HG02884 (cell line): Measurements from ENCODE around the gene DNAJC7.
"Not testable (repeated sequence)": the region's sequence is repeated elsewhere in the genome, so short reads cannot be mapped to it uniquely, and the experiment has no call there.

Experiments
- ATAC-seq: cut with Tn5 transposase; IDR thresholded peaks from one replicate; pipeline ENCODE4 v1.9.1; 2021; ENCODE audit warnings: mild to moderate bottlenecking, moderate library complexity; ENCODE audit not compliant: unreplicated experiment

Gene DNAJC7

DNA sequence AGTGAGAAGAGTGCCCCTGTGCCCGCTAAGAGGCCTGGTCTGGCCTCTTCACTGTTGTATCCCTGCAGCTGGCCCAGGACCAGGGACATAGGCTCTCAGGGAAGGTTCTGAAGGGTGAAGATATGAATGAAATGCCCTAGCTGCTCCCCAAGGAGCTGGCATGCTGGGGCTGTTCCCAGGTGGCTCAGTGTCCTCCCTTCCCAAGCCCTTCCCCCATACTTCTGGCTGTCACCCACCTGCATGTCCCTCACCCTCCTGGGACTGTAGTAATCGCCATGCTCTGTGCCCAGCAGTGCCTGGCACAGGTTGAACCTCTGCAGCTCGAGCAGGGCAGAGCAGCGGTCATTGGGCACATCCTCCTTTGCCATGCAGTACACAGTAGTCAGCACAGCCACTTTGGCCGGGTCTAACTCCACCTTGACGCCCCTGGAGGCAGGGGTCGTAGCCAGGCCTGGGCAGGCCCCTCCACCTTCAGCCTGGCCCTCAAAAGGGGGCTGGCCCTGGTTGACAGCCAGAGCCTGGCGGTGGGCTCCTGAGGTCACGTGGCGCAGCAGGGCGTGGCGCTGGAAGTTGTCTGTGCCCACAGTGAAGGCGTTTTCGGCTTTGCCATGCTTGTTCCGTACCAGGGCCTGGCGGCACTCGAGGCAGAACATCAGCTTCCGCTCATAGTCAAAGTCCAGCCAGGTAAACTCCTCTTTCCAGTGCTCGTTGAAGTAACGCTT, 25.5 kb upstream of the DNAJC7 start:
- ATAC-seq: no peak

DNA sequence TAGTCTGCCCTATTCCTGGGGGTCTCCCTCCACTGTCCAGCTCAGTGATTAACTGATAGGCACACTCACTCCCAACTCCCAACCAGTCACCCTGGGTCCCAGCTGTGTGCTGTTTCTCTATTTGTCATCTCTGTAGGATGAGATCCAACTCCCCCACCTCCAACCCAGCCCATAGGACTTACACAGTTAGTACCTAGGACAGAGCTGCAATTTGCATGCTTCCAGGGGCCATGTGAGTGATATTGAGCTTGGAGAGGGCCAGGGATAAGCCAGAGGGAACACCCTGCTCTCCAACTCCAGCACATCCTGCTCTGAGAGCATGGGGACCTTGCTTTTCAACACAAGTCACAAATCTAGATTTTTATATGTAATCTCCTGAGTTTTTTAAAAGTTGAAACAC, 24.4 kb upstream of the DNAJC7 start:
- no peak for ATAC-seq

DNA sequence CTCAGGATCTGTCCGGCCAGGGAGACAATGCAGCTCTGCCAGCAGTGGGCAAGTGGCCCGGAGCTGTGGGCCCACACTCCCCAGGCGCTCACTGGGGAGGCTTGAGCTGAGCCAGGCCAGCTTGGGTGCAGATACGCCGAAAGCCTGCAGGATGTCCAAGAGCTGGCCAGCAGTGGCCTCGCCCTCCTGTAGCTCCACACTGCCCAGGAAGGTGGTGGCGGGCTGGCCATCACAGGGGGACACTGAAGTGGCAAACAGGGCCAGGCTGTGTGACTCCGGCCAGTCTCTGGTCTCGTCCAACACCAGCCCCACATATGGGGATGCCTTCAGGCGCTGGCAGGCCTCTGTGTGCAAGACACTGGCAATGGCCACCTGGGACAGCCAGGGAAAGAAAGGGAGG, 23.6 kb upstream of the DNAJC7 start:
- ATAC-seq: no peak

- no peak for ATAC-seq
Measured at GRCh38 chr17:42039794-42040763, 22.8 kb upstream of the DNAJC7 start.

- no peak for ATAC-seq
Measured at GRCh38 chr17:42038221-42038973, 21.2 kb upstream of the DNAJC7 start.

DNA sequence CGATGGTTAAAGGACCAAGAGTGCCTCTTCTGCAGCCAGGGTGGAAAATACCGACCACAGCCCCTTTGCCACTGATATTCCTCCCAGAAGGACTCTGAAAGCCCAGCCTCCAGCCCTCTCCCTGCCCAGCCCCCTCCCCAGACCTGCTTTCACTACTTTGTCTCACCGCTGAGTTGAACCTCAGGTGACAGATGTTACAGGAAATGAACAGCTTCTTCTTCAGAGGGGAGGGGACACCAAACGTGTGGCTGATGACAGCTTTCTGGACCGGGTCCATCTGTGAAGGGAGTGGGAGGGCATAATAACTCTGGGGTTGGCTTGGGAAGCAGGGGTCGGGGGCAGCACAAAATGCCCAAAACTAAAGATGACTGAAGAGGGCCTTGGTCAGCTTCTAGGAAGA, 16.8 kb upstream of the DNAJC7 start:
- ATAC-seq: no peak

DNA sequence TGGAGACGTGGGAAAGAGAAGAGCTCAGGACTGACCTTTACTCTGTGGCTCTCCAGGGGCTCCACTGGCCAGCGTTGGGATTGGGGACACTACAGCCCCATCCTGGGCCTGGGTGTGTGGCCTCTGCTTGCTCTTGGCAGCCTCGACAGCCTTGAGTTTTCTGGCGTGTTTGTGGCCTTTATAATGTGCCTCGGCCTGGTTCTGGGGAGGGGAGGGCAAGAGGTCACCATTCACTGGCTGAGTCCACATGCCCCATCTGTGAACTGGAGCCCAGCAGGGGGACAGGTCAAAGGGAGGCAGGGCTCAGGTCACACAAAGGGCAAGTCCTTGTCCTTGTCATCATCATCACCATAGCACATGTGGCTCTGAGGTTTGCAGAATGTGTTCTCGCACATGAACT, 14.3 kb upstream of the DNAJC7 start:
- no peak for ATAC-seq

GRCh38 chr17:42028791-42029127, 11.5 kb upstream of the DNAJC7 start:
- ATAC-seq: no peak

DNA sequence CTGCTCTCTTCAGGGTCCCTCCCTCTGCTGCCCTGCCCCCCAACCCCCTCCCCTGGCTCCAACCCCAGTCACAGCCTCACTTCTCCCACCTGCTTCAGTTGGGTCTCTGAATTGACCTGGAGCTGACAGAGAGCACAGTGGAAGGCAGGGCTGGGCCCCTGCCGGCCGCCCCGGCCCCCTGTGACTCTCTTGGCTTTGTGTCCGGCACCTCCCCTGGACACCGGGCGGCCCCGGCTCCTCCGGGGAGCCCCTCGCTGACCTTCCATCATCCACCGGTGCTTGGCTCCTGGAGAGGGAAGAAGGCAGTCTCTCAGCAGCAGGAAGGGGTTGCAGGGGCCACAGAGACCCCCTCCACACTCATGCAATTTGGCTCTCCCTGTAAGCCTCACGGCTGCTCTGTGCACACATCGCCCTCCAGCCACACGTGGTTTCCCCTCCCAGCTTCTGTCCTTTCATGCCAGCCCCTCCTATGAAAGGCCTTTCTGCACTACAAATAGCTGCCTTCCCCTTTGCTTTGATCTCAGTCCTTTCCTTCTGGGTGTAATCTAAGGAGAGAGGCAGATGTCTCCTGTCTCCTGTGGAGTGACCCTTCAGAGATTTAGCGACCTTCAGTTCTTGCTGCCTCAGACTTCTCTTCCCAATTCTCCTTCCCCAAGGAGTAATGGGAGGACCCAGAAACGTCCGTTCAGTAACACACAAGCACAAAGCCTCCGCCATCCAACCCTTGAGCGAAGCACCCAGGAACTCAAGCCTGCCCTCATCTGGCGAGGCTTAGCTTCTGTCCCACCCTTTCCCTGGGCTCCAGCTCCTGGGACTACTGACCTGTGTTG, 10.9 kb upstream of the DNAJC7 start:
- ATAC-seq: no peak

GRCh38 chr17:42027590-42027889, 10.3 kb upstream of the DNAJC7 start:
- ATAC-seq: no peak

- ATAC-seq: no peak
Measured at GRCh38 chr17:42026857-42027589, 9.8 kb upstream of the DNAJC7 start.

DNA sequence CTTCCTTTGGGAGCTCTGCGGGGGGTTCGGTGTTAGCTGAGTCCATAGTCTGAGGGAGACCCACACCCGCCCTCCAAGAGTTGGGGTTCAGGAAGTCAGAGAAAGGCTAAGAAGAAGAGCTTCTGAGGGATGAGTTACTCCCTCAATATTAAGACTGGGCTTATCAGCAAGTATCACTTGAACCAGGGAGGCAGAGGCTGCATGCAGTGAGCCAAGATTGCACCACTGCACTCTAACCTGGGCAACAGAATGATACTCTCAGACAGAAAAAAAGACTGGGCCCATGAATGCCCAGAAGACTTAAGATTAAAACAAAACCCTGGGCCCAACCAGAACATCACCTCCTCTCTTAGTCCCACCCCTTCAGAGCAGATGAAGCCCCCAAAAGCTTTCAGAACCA, 8.7 kb upstream of the DNAJC7 start:
- no peak for ATAC-seq

DNA sequence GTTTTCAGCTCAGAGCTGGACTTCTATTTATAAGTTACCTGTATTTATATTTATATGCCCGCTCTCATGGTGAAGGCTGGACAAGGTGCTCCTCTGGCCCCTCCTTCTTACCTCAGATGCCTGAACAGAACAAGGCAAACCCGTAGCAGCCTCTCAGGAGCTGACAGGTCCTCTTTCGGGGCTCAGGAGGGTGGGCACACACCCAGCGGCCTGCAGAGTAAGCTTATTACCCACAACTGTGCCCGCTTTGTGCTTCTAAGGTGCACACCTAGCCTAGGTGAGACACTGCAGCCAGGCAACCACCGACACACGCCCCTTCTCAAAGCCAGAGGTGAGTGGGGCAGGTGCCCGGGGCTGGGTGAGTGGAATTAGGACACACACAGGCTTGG, 7.9 kb upstream of the DNAJC7 start:
- no peak for ATAC-seq

GRCh38 chr17:42023524-42024349, 6.5 kb upstream of the DNAJC7 start:
- ATAC-seq: no peak

DNA sequence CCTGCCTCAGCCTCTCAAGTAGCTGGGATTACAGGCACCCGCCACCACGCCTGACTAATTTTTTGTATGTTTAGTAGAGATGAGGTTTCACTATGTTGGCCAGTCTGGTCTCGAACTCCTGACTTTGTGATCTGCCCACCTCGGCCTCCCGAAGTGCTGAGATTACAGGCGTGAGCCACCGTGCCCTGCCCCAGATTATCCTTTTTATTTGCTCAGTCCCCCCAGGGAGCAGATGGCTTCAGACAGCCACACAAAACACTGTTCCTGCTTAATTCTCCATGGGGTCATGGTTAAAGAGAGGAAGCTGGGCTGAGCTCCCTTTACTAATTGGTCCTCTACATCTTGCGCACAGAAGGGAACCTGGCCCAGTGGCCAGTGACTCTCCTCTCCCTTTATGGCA, 3.6 kb upstream of the DNAJC7 start:
- not testable (repeated sequence) for ATAC-seq

DNA sequence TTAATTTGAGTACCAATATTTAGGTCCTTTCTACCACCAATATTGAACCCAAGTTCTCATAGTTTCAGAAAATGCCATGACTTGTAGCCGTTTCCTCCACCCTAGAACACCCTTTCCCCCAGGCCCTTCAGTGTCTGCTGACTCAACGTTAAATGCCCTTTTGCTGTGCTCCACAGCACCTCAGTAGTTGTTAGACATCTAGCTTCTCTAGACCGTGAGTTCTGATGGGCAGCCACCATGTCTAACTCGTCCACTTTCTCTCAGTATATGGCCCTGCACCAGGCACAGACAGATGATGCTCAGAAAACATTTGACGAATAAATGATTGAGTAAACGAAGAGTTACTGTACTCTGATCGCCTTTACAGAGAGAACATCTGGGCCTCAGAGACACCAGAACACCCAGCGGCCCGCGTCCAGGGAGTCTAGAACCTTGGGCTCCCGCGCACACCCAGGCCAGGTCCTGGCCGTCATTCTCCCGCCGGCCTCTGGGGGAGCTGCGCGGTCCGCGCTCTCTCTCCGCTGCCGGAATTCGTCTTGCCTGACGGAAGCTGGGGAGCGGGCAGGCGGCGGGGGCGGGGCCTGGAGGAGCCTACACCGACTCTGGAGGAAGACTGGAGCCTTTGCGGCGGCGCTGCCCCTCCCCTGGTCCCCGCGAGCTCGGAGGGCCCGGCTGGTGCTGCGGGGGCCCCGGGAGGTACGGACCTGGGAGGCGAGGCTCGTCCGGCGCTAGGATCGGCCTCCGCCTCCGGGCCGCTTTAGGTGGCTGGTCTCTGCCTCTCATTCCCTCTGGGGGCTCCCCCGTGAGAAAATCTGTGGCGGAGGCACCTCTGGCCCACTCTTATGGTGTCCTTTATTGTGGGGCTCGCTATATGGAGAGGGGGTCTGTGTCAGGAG, 2.5 kb upstream of the DNAJC7 start, which contains the start of gene NKIRAS2:
TSS of gene NKIRAS2 (plus strand) at position 582 of the 896 bp plus-strand sequence. CDS start 1,488 bp downstream, outside the sequence.
- no peak for ATAC-seq

- no peak for ATAC-seq
Measured at GRCh38 chr17:42018988-42019387, 1.7 kb upstream of the DNAJC7 start.

- no peak for ATAC-seq
Measured at GRCh38 chr17:42018339-42018738, 1.1 kb upstream of the DNAJC7 start.
